HCT116 (cell line): ENCODE measurements around the gene KRT1. TPM values are rescaled to one million over a fixed set of nuclear protein-coding genes. Genes with fewer than 3 reads are reported as not detected.

Experiments used
- ATAC-seq: fragments of 200-7000 bp; cut with Tn5 transposase; 2 replicates; pipeline ENCODE4 v1.9.1; 2020; ENCODE audit warnings: mild to moderate bottlenecking, moderate library complexity
- BruUV-seq: library from RNA; stranded (reverse); fragments of 400-500 nt; replicated peaks from 2 replicates; lab custom pipeline; 2021; lab: Mats Ljungman, UMichigan
- CTCF ChIA-PET: fragments of 300-600 bp; sonication (Branson Sonifier 250); formaldehyde crosslinking; loops from one replicate; lab custom pipeline; 2021; ENCODE audit warnings: antibody characterized with exemption; lab: Charles Lee
- POLR2A ChIA-PET: fragments of 300-600, 350-600 bp; sonication (Branson Sonifier 250); formaldehyde crosslinking; loops from one replicate; lab custom pipeline; 2021; ENCODE audit warnings: antibody characterized with exemption; lab: Charles Lee
- RAD21 ChIA-PET, 2 experiments: fragments of 300-600 bp; sonication (Branson Sonifier 250); formaldehyde crosslinking; loops; one replicate each; lab custom pipeline; 2023; ENCODE audit warnings: low total read pairs in 2 of 2; ENCODE audit not compliant: uncharacterized antibody in 2 of 2, unreplicated experiment in 2 of 2, low non-redundant PET in 1 of 2; lab: Charles Lee
- DNase-seq: peaks from one replicate; pipeline ENCODE4 v3.0.0-alpha.2; 2010; ENCODE audit warnings: low read depth, low spot score
- H2AFZ ChIP-seq: fragments of 200-600 bp; shearing (Covaris generic), sonication (generic); 2 replicates; pipeline ENCODE4 v1.6.1; 2017; ENCODE audit warnings: low read depth, mixed run types, mixed read lengths, antibody characterized with exemption, low read length; ENCODE audit not compliant: poor library complexity, severe bottlenecking
- H3K27ac ChIP-seq: 2 replicates; pipeline ENCODE4 v1.5.1; 2012; ENCODE audit warnings: low read depth, low read length
- H3K27me3 ChIP-seq: fragments of 200-600 bp; sonication (generic); 2 replicates; pipeline ENCODE4 v1.6.1; 2016; ENCODE audit warnings: mixed run types, low read length, mixed read lengths; ENCODE audit not compliant: insufficient read depth
- H3K36me3 ChIP-seq, 2 experiments: fragments of 200-500 bp in 1 of 2; fragments of 200-600 bp in 1 of 2; sonication (Bioruptor generic) in 1 of 2; sonication (generic) in 1 of 2; 2 replicates each; pipeline versions ENCODE4 v1.5.1 to v1.6.1; 2014 to 2016; ENCODE audit warnings: low read length in 2 of 2, inconsistent platforms in 1 of 2, mixed read lengths in 1 of 2, mixed run types in 1 of 2; ENCODE audit not compliant: insufficient read depth in 2 of 2, control insufficient read depth in 1 of 2
- H3K4me1 ChIP-seq, 2 experiments: fragments of 200-600 bp in 1 of 2; sonication (generic) in 1 of 2; 2 replicates each; pipeline versions ENCODE4 v1.5.1 to v1.6.1; 2012 to 2017; ENCODE audit warnings: low read length in 2 of 2, inconsistent platforms in 1 of 2, mild to moderate bottlenecking in 1 of 2, mixed read lengths in 1 of 2, mixed run types in 1 of 2, moderate library complexity in 1 of 2; ENCODE audit not compliant: insufficient read depth in 2 of 2, control insufficient read depth in 1 of 2
- H3K4me2 ChIP-seq: fragments of 200-600 bp; sonication (generic); 2 replicates; pipeline ENCODE4 v1.6.1; 2017; ENCODE audit warnings: mixed run types, low read length, mixed read lengths
- H3K4me3 ChIP-seq, 2 experiments: fragments of 200-600 bp in 1 of 2; sonication (generic) in 1 of 2; replicated peaks in 1 of 2; 2 replicates each; pipeline ENCODE4 v1.5.1; 2011 to 2016; ENCODE audit warnings: low read length in 2 of 2, control low read depth in 1 of 2, low read depth in 1 of 2, mild to moderate bottlenecking in 1 of 2, mixed read lengths in 1 of 2, mixed run types in 1 of 2
- H3K79me2 ChIP-seq: fragments of 200-600 bp; sonication (generic); 2 replicates; pipeline ENCODE4 v1.6.1; 2017; ENCODE audit warnings: mild to moderate bottlenecking, mixed run types, low read length, moderate library complexity, mixed read lengths; ENCODE audit not compliant: insufficient read depth
- H3K9ac ChIP-seq: fragments of 200-600 bp; sonication (generic); 2 replicates; pipeline ENCODE4 v1.6.1; 2016; ENCODE audit warnings: low read length, mixed read lengths
- H3K9me2 ChIP-seq: fragments of 200-600 bp; sonication (generic), shearing (Covaris generic); 2 replicates; pipeline ENCODE4 v1.6.1; 2017; ENCODE audit warnings: mixed run types, mild to moderate bottlenecking, moderate library complexity; ENCODE audit not compliant: insufficient read depth
- H3K9me3 ChIP-seq, 2 experiments: fragments of 200-500 bp in 1 of 2; fragments of 200-600 bp in 1 of 2; sonication (Bioruptor generic) in 1 of 2; sonication (generic) in 1 of 2; 2 replicates each; pipeline ENCODE4 v1.6.1; 2014 to 2017; ENCODE audit warnings: low read length in 2 of 2, mixed read lengths in 2 of 2, inconsistent platforms in 1 of 2, low read depth in 1 of 2, mild to moderate bottlenecking in 1 of 2, mixed run types in 1 of 2, moderate library complexity in 1 of 2; ENCODE audit not compliant: control insufficient read depth in 1 of 2, insufficient read depth in 1 of 2
- H4K20me1 ChIP-seq: fragments of 200-600 bp; sonication (generic), shearing (Covaris generic); 2 replicates; pipeline ENCODE4 v1.6.1; 2017; ENCODE audit warnings: mixed run types, mild to moderate bottlenecking, moderate library complexity; ENCODE audit not compliant: insufficient read depth
- CBX3 ChIP-seq: IDR thresholded peaks from 2 replicates; pipeline ENCODE4 v1.6.1; 2012; ENCODE audit warnings: low read depth
- CTCF ChIP-seq, 3 experiments: fragments of 200-600 bp in 1 of 3; sonication (generic) in 1 of 3; IDR thresholded peaks in 2 of 3; conservative IDR thresholded peaks in 1 of 3; 2 replicates each; pipeline ENCODE4 v1.5.1; 2012 to 2017; ENCODE audit warnings: low read depth in 2 of 3, low read length in 2 of 3, antibody characterized with exemption in 1 of 3, borderline replicate concordance in 1 of 3, control low read depth in 1 of 3, mild to moderate bottlenecking in 1 of 3, mixed read lengths in 1 of 3, mixed run types in 1 of 3, moderate library complexity in 1 of 3; ENCODE audit not compliant: insufficient read depth in 1 of 3
- EGR1 ChIP-seq: IDR thresholded peaks from 2 replicates; pipeline ENCODE4 v1.6.1; 2012; ENCODE audit warnings: low read depth
- ELF1 ChIP-seq: IDR thresholded peaks from 2 replicates; pipeline ENCODE4 v1.6.1; 2012; ENCODE audit warnings: low read depth, borderline replicate concordance
- FOSL1 ChIP-seq: IDR thresholded peaks from 2 replicates; pipeline ENCODE4 v1.6.1; 2012; ENCODE audit warnings: low read depth
- JUND ChIP-seq: IDR thresholded peaks from 2 replicates; pipeline ENCODE4 v1.6.1; 2012
- POLR2A ChIP-seq: IDR thresholded peaks from 2 replicates; pipeline ENCODE4 v1.7.0; 2011; ENCODE audit warnings: borderline replicate concordance; ENCODE audit not compliant: insufficient read depth, insufficient read length; ENCODE audit errors: extremely low read depth
- POLR2AphosphoS5 ChIP-seq: IDR thresholded peaks from 2 replicates; pipeline ENCODE4 v1.6.1; 2011; ENCODE audit warnings: mild to moderate bottlenecking, low read depth, low read length, moderate library complexity
- SIN3A ChIP-seq: IDR thresholded peaks from 2 replicates; pipeline ENCODE4 v1.6.1; 2012; ENCODE audit warnings: low read depth
- SP1 ChIP-seq: IDR thresholded peaks from 2 replicates; pipeline ENCODE4 v1.6.1; 2012; ENCODE audit warnings: low read depth
- SRF ChIP-seq: IDR thresholded peaks from 2 replicates; pipeline ENCODE4 v1.6.1; 2012; ENCODE audit warnings: low read depth
- ZNF274 ChIP-seq: fragments of 200-500 bp; sonication (Bioruptor generic); IDR thresholded peaks from 2 replicates; pipeline ENCODE4 v1.6.1; 2014; ENCODE audit warnings: mild to moderate bottlenecking, low read depth, low read length, inconsistent platforms
- intact Hi-C: fragments of 100-400 bp; cut with micrococcal nuclease; formaldehyde crosslinking; loops from 2 replicates; pipeline ENCODE4 v1.10.0; 2022
- total RNA-seq: library from RNA; stranded (reverse); gene quantifications from one replicate; pipeline ENCODE4 v1.2.1, GENCODE V29; 2021; ENCODE audit not compliant: unreplicated experiment
- TF ChIP-seq, protein P1 (sequence below): IDR thresholded peaks from 2 replicates; pipeline ENCODE4 v1.6.1; 2012
- TF ChIP-seq, protein P2 (sequence below): IDR thresholded peaks from 2 replicates; pipeline ENCODE4 v1.6.1; 2012; ENCODE audit warnings: low read depth

The KRT1 gene
- total RNA-seq, 1 experiment from 2014 or later = 0.20 TPM

- H4K20me1 ChIP-seq = no peaks in the 10 kb centered on the region
- H3K36me3 ChIP-seq = no peaks in the 10 kb centered on the region
- no peak overlapping the region for H3K9ac ChIP-seq
- peaks cover 6% of the 10 kb centered on the region; the same call in 1 of the 2 replicates for H3K27me3 ChIP-seq
- H3K9me3 ChIP-seq = no peaks in the 10 kb centered on the region
- no peak overlapping the region for H3K27ac ChIP-seq
- H3K9me2 ChIP-seq = no peaks in the 10 kb centered on the region
- no peaks in the 10 kb centered on the region for H3K79me2 ChIP-seq
- H2AFZ ChIP-seq = no peak overlapping the region
- ChIA-PET RAD21 (no interaction called here), POLR2A (no interaction called here), CTCF (no interaction called here)
- H3K4me1 ChIP-seq = no peaks in the 10 kb centered on the region
- no peak overlapping the region for H3K4me3 ChIP-seq
- intact Hi-C loops = no loop called here
- no TSS peak for BruUV-seq
- no peak overlapping the region for H3K4me2 ChIP-seq
- TF ChIP-seq, protein P1, sequence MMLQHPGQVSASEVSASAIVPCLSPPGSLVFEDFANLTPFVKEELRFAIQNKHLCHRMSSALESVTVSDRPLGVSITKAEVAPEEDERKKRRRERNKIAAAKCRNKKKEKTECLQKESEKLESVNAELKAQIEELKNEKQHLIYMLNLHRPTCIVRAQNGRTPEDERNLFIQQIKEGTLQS = no peak
- TF ChIP-seq JUND = no peak
- TF ChIP-seq POLR2AphosphoS5 = no peak
- no peak for TF ChIP-seq EGR1
- TF ChIP-seq ZNF274 = no peak
- TF ChIP-seq SIN3A = no peak
- TF ChIP-seq CBX3 = no peak
- TF ChIP-seq, protein P2, sequence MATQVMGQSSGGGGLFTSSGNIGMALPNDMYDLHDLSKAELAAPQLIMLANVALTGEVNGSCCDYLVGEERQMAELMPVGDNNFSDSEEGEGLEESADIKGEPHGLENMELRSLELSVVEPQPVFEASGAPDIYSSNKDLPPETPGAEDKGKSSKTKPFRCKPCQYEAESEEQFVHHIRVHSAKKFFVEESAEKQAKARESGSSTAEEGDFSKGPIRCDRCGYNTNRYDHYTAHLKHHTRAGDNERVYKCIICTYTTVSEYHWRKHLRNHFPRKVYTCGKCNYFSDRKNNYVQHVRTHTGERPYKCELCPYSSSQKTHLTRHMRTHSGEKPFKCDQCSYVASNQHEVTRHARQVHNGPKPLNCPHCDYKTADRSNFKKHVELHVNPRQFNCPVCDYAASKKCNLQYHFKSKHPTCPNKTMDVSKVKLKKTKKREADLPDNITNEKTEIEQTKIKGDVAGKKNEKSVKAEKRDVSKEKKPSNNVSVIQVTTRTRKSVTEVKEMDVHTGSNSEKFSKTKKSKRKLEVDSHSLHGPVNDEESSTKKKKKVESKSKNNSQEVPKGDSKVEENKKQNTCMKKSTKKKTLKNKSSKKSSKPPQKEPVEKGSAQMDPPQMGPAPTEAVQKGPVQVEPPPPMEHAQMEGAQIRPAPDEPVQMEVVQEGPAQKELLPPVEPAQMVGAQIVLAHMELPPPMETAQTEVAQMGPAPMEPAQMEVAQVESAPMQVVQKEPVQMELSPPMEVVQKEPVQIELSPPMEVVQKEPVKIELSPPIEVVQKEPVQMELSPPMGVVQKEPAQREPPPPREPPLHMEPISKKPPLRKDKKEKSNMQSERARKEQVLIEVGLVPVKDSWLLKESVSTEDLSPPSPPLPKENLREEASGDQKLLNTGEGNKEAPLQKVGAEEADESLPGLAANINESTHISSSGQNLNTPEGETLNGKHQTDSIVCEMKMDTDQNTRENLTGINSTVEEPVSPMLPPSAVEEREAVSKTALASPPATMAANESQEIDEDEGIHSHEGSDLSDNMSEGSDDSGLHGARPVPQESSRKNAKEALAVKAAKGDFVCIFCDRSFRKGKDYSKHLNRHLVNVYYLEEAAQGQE = no peak
- no peak for TF ChIP-seq POLR2A
- TF ChIP-seq SP1 = no peak
- no peak for TF ChIP-seq CTCF (IDR thresholded peaks at IDR 0.05 in 2 of 3, conservative IDR thresholded peaks at IDR 0.05 in 1 of 3; ENCODE audit: borderline replicate concordance in 1 of 3, insufficient read depth in 1 of 3, low read depth in 2 of 3, low read length in 2 of 3)
- no peak for TF ChIP-seq FOSL1
- TF ChIP-seq ELF1 = no peak
- no peak for TF ChIP-seq SRF
- DNase-seq (no peak), ATAC-seq (no peak)
Measured at GRCh38 chr12:52645120-52645761, 35.0 kb downstream of the KRT1 start.
